Activated T-helper 9 cell treated with anti-CD3 and anti-CD28 coated beads, Interleukin-2, amount 50 U/mL, for 16 hours (primary cell): ENCODE data around the gene LRRC58.
"Not testable (repeated sequence)": the region's sequence is repeated elsewhere in the genome, so short reads cannot be mapped to it uniquely, and the experiment has no call there.

Experiments used
- DNase-seq: peaks from one replicate; pipeline ENCODE4 v3.0.0-alpha.2; 2020; ENCODE audit warnings: low read depth

LRRC58 gene

GRCh38 chr3:120348991-120349854, at the start of gene LRRC58:
Gene LRRC58 (minus strand): TSS chr3:120349354. CDS start chr3:120349243, 111 bp downstream.
- DNase-seq = peak; percentile 86

DNA sequence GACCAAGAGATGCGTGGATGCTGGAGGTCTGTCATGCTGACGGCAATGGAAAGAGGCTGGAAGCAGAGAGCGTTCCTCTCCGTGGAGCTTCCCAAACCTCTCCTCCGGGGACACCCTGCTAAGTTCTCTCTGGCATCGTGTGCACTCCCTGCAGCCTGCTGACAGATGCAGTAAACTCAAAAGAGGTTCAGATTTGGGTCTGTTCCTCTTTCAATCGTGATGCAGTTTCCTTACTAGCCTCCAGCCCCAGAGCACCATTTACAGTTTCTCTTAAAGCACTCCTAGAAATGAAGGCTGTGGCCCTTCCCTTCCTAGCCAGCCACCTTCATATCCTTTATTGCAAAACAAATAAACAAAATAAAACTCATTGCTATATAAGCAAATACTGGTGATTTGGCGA, 47.3 kb upstream of the LRRC58 start:
- no peak for DNase-seq

DNA sequence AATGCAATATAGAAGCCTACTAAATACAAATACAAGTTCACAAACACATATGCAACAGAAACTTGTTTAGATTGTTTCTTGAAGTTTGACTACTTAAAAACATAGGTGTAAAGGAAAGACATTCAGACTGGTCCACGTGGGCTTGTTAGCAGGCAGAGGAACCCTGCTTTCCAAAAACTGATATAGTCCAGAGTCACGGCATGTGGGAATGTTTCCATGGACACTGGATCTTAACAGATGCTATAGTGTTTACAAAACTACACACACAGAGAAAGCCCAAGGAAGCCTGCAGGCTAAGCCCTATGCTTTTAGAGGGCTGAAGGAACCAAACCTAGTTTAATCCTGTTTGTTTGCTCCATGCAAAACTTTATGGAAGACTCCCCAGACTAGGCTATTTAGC, 45.2 kb upstream of the LRRC58 start:
- no peak for DNase-seq

GRCh38 chr3:120393761-120394160, 44.6 kb upstream of the LRRC58 start:
- no peak for DNase-seq

GRCh38 chr3:120393243-120393642, 44.1 kb upstream of the LRRC58 start:
- no peak for DNase-seq

DNA sequence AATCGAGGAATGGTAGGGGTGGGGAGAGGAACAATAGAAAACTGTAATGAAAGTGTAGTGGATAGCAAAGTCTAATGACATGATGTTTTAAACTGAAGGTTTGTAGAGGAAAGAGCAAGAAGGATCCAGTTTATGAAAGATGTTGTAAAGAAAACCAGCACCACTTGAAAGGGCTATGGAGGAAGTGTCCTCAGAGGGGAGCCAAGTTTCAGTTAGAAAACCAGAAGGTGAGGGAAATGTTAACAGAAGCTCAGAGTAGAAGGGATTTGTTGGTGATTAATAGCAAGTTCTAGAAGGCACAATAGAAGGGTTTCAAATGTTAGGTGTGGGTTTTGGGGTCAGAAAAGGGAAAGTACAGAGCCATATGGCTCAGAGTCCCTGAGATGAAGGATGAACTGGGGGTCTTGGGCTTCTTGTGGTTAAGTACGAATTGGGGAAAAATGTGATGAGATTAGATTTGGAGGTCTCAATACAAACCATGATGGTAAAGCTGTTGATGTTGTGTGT, 33.8 kb upstream of the LRRC58 start:
- DNase-seq = no peak

GRCh38 chr3:120381503-120381902, 32.3 kb upstream of the LRRC58 start:
- DNase-seq = no peak

GRCh38 chr3:120377948-120378347, 28.8 kb upstream of the LRRC58 start:
- DNase-seq = not testable (repeated sequence)

- no peak for DNase-seq
Measured at GRCh38 chr3:120370463-120370862, 21.3 kb upstream of the LRRC58 start.

DNA sequence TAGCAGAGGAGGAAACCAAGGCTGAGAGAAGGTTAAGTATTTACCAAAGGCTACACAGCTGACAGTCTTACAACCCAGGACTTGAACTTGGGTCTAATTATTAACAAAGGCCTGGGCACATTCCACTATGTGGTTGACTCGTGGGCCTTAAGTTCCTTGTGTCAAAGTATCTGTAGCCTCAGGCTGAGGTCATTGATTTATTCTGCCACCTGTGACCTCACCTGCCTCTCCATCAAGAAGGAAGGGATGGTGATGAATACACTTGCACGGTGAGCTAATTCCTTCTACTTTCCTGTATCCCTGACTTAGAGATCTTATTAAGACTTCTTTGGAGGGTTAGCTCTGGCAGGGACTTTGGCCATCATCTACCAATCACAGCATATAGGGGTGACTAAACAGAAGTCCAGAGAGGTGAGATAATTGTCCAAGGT, 19.9 kb upstream of the LRRC58 start:
- DNase-seq = no peak

DNA sequence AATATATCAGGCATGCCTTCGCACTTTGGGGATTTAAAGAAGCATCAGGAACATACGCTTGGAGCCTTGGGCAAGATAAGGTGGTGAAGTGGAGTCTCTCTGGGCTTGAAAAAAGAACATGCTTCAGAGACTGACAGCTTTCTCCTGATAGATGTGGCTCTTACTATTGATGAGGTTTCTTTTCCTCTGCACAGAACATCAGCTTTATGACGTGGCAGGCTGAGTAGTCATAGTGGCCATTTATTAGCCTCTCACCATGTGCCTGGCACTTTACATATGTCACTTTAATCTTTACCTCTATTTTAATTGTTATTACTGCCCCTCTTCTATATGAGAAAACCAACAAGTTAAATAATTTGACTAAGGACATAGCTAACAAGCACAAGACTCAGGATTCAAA, 19.0 kb upstream of the LRRC58 start:
- no peak for DNase-seq

DNA sequence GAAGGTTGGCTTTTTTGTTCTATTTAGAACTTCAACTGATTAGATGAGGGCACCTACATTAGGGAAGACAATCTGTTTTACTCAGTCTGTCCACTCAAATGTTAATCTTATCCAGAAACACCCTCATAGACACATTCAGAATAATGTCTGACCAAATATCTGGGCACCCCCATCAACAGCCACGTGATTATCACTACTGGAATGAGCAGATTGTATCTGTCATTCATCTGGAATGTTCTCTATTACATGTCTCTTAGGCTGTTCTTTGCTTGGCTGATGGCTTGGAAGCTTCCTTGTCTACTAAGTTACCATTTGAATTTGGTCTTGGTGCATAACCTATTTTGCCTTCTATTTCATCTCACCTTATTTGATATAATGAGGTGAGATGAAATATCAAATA, 15.7 kb upstream of the LRRC58 start:
- no peak for DNase-seq

DNA sequence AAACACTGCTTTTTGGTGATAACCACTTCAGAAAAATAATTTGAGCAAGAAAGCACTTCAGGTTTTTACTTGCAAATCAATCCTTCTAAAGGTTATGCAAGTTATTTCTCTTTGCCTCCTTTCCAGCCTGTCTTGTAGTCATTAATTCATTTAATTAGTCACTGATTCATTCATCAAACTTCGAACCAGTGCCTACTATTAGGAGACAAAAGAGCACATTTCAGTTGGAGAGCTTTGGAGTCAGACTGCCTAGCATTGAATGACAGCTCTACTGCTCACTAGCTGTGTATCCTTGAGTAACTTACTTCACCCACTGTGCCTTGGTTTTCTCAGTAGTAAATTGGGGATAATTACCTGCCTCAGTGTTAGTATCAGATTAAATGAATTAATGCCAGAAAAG, 14.9 kb upstream of the LRRC58 start:
- DNase-seq = no peak

DNA sequence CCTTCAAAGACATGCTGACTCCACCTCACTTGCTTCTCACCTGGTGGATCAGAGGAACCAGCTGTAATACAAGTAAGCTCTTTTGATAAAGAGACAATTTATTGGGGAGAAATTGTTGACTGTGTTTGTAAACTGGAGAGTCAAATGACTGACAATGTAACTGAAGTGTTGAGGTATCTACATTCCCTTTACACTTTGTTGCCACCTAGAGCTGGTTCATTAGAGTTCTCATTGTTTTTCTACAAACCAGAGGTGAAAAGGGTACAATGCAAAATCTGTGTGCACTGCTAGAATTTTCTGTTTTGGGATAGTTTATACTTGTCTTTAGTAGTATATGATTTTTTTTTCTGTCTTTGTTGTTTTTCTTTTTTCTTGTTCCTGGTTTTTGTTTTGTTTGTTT, 8.7 kb upstream of the LRRC58 start:
- DNase-seq = no peak

DNA sequence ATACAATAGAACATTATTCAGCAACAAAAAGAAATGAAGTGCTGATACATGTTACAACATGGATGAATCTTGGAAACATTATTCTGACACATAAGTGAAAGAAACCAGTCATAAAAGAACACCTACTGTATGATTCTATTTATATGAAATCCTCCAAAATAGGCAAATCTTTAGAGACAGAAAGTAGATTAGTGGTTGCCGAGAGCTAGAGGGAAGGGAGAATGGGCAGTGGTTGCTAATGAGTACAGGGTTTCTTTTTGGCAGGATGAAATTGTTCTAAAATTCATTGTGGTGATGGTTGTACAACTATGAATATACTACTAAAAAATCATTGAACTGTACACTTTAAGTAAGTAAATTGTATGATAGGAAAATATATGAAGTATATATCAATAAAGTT, 6.3 kb upstream of the LRRC58 start:
- DNase-seq = no peak

DNA sequence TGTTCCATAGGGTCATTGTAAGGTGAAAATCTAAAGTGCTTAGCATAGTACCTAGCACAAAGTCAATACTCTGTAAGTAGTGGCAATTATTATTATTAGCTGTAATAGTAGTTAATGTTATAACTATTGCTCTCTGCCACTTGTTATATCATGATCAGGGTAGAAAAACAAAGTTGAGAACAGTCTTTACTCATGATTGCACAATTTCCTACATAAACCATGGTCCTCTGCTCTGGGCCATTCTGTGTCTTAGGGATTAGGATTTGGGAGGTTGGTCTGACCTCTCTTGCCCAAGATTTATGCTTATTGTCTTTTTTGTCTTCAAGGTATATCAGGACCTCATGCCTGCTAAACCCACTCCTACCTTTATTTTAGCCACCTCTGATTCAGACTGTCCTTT, 4.3 kb upstream of the LRRC58 start:
- no peak for DNase-seq

DNA sequence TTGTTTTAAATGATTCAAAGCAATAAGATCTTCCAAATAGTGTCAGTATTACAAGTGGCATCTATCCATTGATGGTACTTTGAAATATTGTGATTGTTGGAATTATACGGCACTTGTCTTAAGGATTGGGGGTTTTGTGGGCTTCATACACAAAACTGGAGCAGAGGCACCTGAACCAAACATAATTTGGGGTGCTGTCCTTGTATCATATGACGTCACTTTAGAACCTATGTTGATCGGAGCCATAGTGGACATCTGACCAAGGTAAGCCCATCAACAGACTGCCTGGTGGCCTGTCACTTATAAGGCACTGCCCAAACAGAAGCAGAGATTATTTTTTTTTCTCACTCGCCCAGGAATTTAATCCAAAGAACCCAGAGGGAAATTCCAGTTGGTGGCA, 2.9 kb upstream of the LRRC58 start:
- no peak for DNase-seq

DNA sequence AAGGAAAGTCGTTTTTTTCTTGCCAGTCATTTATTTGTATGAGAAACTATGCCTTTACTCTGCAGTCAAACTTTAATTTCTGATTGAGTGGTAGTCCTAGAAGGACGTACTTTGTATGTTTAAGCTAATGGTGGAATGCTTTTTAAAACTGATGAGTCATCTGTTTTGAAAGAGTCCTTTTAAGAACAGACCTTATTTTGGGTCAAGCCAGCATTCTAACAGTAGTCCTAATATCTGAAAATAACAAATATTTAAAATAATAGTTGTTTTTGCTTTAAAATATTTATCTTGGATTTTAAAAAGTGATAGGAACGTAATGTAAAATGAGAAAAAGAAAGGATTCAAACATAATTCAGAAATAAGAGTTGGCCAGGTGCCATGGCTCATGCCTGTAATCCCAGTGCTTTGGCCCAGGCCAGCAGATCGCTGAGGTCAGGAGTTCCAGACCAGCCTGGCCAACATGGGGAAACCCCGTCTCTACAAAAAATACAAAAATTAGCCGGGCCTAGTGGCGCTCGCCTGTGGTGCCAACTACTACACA, 1.3 kb upstream of the LRRC58 start:
- no peak for DNase-seq

GRCh38 chr3:120349855-120350125, 636 bp upstream of the LRRC58 start:
- no peak for DNase-seq

DNA sequence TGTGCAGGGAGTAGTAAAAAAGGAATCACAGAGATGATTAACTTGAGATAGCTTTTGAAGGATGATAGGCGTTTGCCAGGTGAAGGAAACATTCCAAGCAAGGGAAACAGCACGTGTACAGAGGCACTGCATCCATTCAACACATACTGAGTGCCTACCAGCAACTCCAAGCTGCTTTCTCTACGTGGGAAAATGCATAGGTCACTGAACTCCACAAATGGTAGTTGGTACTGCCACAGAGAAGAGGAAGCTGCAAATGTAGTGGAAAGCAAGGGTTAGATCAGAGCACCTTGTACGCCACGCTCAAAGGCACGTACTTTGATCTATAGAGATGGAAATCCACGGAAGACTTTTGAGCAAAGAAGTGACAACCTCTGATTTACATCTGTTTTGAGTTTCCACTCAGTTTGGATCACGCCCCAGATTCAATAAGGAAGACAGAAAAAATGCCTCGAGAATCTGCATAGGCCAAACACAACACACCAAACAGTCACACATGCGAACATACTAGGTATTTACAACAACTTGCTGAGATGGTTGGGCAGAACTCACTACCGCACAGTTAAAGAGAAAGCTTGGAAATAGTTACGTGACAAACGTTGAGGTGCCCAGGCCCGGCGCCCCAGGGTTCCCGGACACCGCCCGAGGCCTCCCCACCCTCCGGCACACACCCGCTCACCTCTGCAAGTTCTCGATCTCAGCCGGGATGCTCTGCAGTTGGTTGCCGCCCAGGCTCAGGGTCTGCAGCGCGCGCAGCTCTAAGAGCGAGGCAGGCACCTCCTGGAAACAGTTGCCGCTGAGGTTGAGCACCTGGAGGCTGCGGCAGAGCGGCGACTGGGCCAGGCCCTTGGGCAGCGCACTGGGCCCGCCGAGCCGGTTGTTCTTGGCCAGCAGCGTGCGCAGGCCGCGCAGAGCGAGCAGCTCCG, 826 bp downstream of the LRRC58 start:
- DNase-seq = peak; percentile 42

GRCh38 chr3:120344349-120344748, 4.8 kb downstream of the LRRC58 start:
- no peak for DNase-seq

GRCh38 chr3:120341658-120342346, 7.4 kb downstream of the LRRC58 start:
- no peak for DNase-seq
